ENCODE results near the gene EME2. TPM values are rescaled to one million over a fixed set of nuclear protein-coding genes. Genes with fewer than 3 reads are reported as not detected.

EME2 gene
- total RNA-seq, 1 donor from 2014 or later = 23.3 TPM

DNA sequence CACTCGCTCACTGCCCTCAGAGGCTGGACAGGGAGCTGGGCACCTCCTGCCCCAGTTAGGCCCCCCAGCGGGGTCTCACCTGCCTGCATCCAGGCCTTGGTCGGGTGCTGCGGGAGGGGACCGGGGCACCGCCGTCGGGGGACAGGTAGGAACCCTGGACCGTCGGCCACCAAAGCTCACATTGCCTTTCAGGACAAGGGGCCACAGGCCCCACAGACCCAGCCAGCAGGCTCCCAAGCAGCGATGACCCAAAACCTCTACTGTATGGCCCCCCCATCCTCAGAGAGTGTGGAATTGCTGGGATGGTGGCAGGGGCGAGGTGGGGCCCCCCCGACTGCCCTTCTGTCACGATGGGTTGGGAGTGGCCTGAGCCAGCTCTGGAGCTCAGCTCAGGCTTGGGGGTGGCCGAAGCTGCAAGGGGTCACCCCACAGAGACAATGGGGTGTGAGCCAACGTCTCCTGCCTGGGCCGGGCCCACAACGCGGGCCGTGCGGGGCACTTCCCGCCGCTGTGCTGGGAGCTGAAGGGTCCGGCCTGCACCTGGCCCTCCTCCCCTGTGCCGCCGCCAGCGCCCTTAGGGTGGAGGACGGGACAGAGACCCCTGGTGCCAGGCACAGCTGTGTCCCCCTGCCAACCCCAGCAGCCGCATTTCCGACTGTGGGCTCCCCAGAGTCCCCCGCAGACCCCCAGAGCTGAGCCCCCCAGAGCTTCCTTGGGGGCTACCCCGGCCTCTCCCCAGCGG, 20.4 kb downstream of the EME2 start:
- TF ChIP-seq, protein P1, sequence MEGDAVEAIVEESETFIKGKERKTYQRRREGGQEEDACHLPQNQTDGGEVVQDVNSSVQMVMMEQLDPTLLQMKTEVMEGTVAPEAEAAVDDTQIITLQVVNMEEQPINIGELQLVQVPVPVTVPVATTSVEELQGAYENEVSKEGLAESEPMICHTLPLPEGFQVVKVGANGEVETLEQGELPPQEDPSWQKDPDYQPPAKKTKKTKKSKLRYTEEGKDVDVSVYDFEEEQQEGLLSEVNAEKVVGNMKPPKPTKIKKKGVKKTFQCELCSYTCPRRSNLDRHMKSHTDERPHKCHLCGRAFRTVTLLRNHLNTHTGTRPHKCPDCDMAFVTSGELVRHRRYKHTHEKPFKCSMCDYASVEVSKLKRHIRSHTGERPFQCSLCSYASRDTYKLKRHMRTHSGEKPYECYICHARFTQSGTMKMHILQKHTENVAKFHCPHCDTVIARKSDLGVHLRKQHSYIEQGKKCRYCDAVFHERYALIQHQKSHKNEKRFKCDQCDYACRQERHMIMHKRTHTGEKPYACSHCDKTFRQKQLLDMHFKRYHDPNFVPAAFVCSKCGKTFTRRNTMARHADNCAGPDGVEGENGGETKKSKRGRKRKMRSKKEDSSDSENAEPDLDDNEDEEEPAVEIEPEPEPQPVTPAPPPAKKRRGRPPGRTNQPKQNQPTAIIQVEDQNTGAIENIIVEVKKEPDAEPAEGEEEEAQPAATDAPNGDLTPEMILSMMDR (IDR thresholded peaks at IDR 0.05; ENCODE audit: insufficient read depth, low read depth, low read length) = no peak
- no peak for TF ChIP-seq EZH2 (IDR thresholded peaks at IDR 0.05; ENCODE audit: insufficient read depth, low read length)
- Mint-ChIP-seq H3K36me3 (ENCODE audit: low read depth, unreplicated experiment) (peaks cover 7% of the 10 kb centered on the region), H3K27me3 (ENCODE audit: low read depth, unreplicated experiment) (no peaks in the 10 kb centered on the region), H3K9me3 (ENCODE audit: unreplicated experiment) (peaks cover 8% of the 10 kb centered on the region), H3K4me3 (ENCODE audit: unreplicated experiment) (no peak overlapping the region), H3K4me1 (ENCODE audit: low read depth, unreplicated experiment) (no peaks in the 10 kb centered on the region), H3K27ac (ENCODE audit: unreplicated experiment) (no peak overlapping the region)
- Histone ChIP-seq H3K4me3 (ENCODE audit: insufficient read depth, low read depth, low read length) (no peak overlapping the region), H2AFZ (ENCODE audit: low read depth, low read length) (no peak overlapping the region), H3K9ac (ENCODE audit: low read length) (no peak overlapping the region), H3K27me3 (ENCODE audit: insufficient read depth, low read length) (no peaks in the 10 kb centered on the region), H3K9me3 (ENCODE audit: insufficient read depth, low read depth, low read length) (peaks cover 2% of the 10 kb centered on the region), H3K36me3 (ENCODE audit: insufficient read depth, low read length) (no peaks in the 10 kb centered on the region), H3K4me1 (ENCODE audit: insufficient read depth, low read length) (no peaks in the 10 kb centered on the region), H3K79me2 (ENCODE audit: insufficient read depth, low read length) (peaks cover 2% of the 10 kb centered on the region), H4K20me1 (ENCODE audit: insufficient read depth, low read length) (no peaks in the 10 kb centered on the region), H3K4me2 (ENCODE audit: low read length) (no peak overlapping the region), H3K27ac (ENCODE audit: low read depth, low read length) (no peak overlapping the region)
- FAIRE-seq = no peak
- no peak for DNase-seq (ENCODE audit: low read depth)

DNA sequence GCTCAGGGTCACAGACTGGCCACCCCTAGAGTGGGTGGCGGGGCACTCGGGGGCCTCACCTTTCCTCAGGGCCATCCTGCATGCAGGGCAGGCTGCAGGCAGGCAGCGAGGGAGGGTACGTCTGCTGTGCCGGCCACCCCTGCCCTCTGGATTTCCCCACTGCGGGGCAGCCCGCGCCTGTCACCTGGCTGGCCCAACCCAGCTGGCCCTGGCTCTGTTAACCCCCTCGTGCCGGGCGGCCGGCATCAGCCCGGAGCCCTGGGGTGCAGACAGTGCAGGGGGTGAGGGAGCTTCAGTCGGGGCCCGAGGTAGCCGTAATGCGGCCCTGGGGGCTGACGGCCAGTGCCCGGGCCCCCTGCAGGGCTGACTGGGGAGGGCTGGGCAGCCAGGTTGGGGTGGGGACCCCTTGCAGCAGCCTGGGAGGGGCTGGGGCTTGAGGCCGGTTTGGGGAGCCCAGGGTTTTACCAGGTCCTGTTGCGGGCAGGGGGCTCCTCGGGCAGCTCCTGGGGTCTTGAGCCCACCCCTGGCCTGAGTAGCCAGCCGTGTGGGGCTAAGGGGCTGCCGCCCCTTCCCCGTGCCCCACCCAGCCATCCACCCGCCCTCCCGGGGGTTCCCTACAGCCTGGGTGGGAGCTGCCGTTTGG, 21.1 kb downstream of the EME2 start, which contains the start of gene IGFALS:
TSS of gene IGFALS (minus strand) at position 128 of the 643 bp plus-strand sequence. CDS start at position 75, 53 bp downstream.
- no peaks in the 10 kb centered on the region for H3K36me3 ChIP-seq (ENCODE audit: insufficient read depth, low read length)
- Mint-ChIP-seq H3K27me3 (ENCODE audit: low read depth, unreplicated experiment) (no peaks in the 10 kb centered on the region), H3K4me1 (ENCODE audit: low read depth, unreplicated experiment) (no peaks in the 10 kb centered on the region), H3K9me3 (ENCODE audit: unreplicated experiment) (peaks cover 9% of the 10 kb centered on the region), H3K4me3 (ENCODE audit: unreplicated experiment) (no peak within 1 kb of the TSS), H3K36me3 (ENCODE audit: low read depth, unreplicated experiment) (peaks cover 8% of the 10 kb centered on the region), H3K27ac (ENCODE audit: unreplicated experiment) (no peak within 1 kb of the TSS)
- H3K27ac ChIP-seq (ENCODE audit: low read depth, low read length) = no peak within 1 kb of the TSS
- H3K9me3 ChIP-seq (ENCODE audit: insufficient read depth, low read depth, low read length) = peaks cover 4% of the 10 kb centered on the region
- no peaks in the 10 kb centered on the region for H3K4me1 ChIP-seq (ENCODE audit: insufficient read depth, low read length)
- H3K27me3 ChIP-seq (ENCODE audit: insufficient read depth, low read length) = no peaks in the 10 kb centered on the region
- TF ChIP-seq, protein P1 (IDR thresholded peaks at IDR 0.05; ENCODE audit: insufficient read depth, low read depth, low read length) = no peak
- no peak for TF ChIP-seq EZH2 (IDR thresholded peaks at IDR 0.05; ENCODE audit: insufficient read depth, low read length)
- no peak for FAIRE-seq
- H3K4me3 ChIP-seq (ENCODE audit: insufficient read depth, low read depth, low read length) = no peak within 1 kb of the TSS
- no peak within 1 kb of the TSS for H3K9ac ChIP-seq (ENCODE audit: low read length)
- no peak within 1 kb of the TSS for H3K4me2 ChIP-seq (ENCODE audit: low read length)
- no peaks in the 10 kb centered on the region for H3K79me2 ChIP-seq (ENCODE audit: insufficient read depth, low read length)
- no peak for DNase-seq (ENCODE audit: low read depth)
- no peaks in the 10 kb centered on the region for H4K20me1 ChIP-seq (ENCODE audit: insufficient read depth, low read length)
- no peak within 1 kb of the TSS for H2AFZ ChIP-seq (ENCODE audit: low read depth, low read length)

All from astrocyte (in vitro differentiated cells and primary cell).